Measurements from ENCODE around the gene TRNAU1AP.
"Not testable (repeated sequence)": the region's sequence is repeated elsewhere in the genome, so short reads cannot be mapped to it uniquely, and the experiment has no call there.

GRCh38 chr1:28596276-28596675 lies 43.4 kb downstream of the TRNAU1AP start:
- TF ChIP-seq CTCF (IDR thresholded peaks at IDR 0.05; ENCODE audit: low read length); EZH2phosphoT487 (IDR thresholded peaks at IDR 0.05; ENCODE audit: low read length); EZH2 (optimal IDR thresholded peaks at IDR 0.05; ENCODE audit: low read depth, low read length): not testable (repeated sequence)
